Activated T-cell treated with anti-CD3 and anti-CD28 coated beads, Interleukin-2, amount 50 U/mL, for 4 hours (primary cell): Measurements from ENCODE around the gene CACHD1. TPM values are rescaled to one million over a fixed set of nuclear protein-coding genes. Genes with fewer than 3 reads are reported as not detected.
"Not testable (repeated sequence)": the region's sequence is repeated elsewhere in the genome, so short reads cannot be mapped to it uniquely, and the experiment has no call there.

Experiments used
- ATAC-seq, 2 donors: fragments of 200-7000 bp; cut with Tn5 transposase; one replicate each; pipeline ENCODE4 v1.10.0; 2021
- DNase-seq: peaks from one replicate; pipeline ENCODE4 v3.0.0-alpha.2; 2020
- H3K27me3 Mint-ChIP-seq: one replicate; pipeline ENCODE4 v1.8.0; 2021; ENCODE audit warnings: low read depth, mixed read lengths
- H3K36me3 Mint-ChIP-seq: one replicate; pipeline ENCODE4 v1.8.0; 2022; ENCODE audit warnings: mixed read lengths; ENCODE audit not compliant: insufficient read depth
- H3K4me1 Mint-ChIP-seq: one replicate; pipeline ENCODE4 v1.8.0; 2021; ENCODE audit warnings: low read depth, mixed read lengths
- H3K4me3 Mint-ChIP-seq: one replicate; pipeline ENCODE4 v1.8.0; 2021; ENCODE audit warnings: mild to moderate bottlenecking, moderate library complexity, mixed read lengths
- H3K9me3 Mint-ChIP-seq: one replicate; pipeline ENCODE4 v1.8.0; 2021; ENCODE audit warnings: mixed read lengths
- total RNA-seq, 3 donors: library from RNA; stranded (reverse); gene quantifications; one replicate each; pipeline ENCODE4 v1.2.1, GENCODE V29; 2021

The CACHD1 gene
- total RNA-seq, 3 donors from 2014 or later: 0.84 to 2.3 (median 2.0) TPM

GRCh38 chr1:64721135-64721534 is 251.2 kb downstream of the CACHD1 start:
- H3K9me3 Mint-ChIP-seq: peaks cover 10% of the 10 kb centered on the region
- peaks cover 30% of the 10 kb centered on the region for H3K27me3 Mint-ChIP-seq
- DNase-seq (no peak), ATAC-seq (no peak)
- no peak overlapping the region for H3K4me3 Mint-ChIP-seq
- no peaks in the 10 kb centered on the region for H3K4me1 Mint-ChIP-seq
- no peaks in the 10 kb centered on the region for H3K36me3 Mint-ChIP-seq

DNA sequence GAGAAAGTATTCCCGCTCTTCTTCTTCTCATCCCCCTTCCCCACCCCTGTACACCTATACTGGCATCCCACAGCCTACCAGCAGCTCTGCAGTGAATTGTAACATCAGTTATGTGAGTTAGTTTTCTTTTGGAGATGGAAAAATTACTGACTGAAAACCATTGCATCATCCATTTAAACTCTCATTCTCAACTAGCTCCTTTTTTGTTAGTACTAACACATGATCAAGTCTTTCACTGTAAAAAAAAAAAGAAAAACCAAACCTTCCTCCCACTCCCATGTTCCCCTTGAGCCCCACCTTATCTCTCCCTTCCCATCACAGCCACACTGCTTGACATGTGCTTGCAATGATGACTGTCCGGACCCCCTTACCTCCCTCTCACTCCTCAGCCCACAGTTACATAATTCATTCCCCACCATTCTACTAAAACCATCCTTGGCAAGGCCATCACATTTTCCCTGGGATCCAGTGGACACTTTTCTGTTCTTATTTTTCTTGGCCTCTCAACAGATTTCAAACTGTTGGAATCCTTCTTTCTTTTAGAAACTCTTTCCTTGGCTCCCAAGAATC is 251.7 kb downstream of the CACHD1 start:
- no peaks in the 10 kb centered on the region for H3K36me3 Mint-ChIP-seq
- H3K4me3 Mint-ChIP-seq: no peak overlapping the region
- DNase-seq: no peak
- peaks cover 10% of the 10 kb centered on the region for H3K9me3 Mint-ChIP-seq
- ATAC-seq: no peak
- H3K27me3 Mint-ChIP-seq: peaks cover 30% of the 10 kb centered on the region
- no peaks in the 10 kb centered on the region for H3K4me1 Mint-ChIP-seq

- no peaks in the 10 kb centered on the region for H3K4me1 Mint-ChIP-seq
- no peak for DNase-seq
- peaks cover 12% of the 10 kb centered on the region for H3K27me3 Mint-ChIP-seq
- no peak overlapping the region for H3K4me3 Mint-ChIP-seq
- H3K9me3 Mint-ChIP-seq: no peaks in the 10 kb centered on the region
- no peaks in the 10 kb centered on the region for H3K36me3 Mint-ChIP-seq
- no peak for ATAC-seq
Measured at GRCh38 chr1:64727861-64728260, 257.9 kb downstream of the CACHD1 start.

GRCh38 chr1:64733581-64734286 is 263.8 kb downstream of the CACHD1 start:
- peaks cover 5% of the 10 kb centered on the region for H3K27me3 Mint-ChIP-seq
- no peak for ATAC-seq

GRCh38 chr1:64734287-64734652 is 264.3 kb downstream of the CACHD1 start:
- H3K4me1 Mint-ChIP-seq: no peaks in the 10 kb centered on the region
- no peak for ATAC-seq

More at GRCh38 chr1:64733581-64734286, 263.8 kb downstream of the CACHD1 start:
- DNase-seq: no peak
- H3K4me3 Mint-ChIP-seq: no peak overlapping the region
- no peaks in the 10 kb centered on the region for H3K4me1 Mint-ChIP-seq
- no peaks in the 10 kb centered on the region for H3K36me3 Mint-ChIP-seq
- H3K9me3 Mint-ChIP-seq: no peaks in the 10 kb centered on the region

DNA sequence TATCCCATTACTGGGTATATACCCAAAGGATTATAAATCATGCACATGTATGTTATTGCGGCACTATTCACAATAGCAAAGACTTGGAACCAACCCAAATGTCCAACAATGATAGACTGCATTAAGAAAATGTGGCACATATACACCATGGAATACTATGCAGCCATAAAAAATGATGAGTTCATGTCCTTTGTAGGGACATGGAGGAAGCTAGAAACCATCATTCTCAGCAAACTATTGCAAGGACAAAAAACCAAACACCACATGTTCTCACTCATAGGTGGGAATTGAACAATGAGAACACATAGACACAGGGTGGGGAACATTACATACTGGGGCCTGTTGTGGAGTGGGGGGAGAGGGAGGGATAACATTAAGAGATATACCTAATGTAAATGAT is 270.8 kb downstream of the CACHD1 start:
- not testable (repeated sequence) for H3K9me3 Mint-ChIP-seq, H3K4me3 Mint-ChIP-seq, DNase-seq, H3K36me3 Mint-ChIP-seq, H3K27me3 Mint-ChIP-seq, ATAC-seq
- H3K4me1 Mint-ChIP-seq: peaks cover 13% of the 10 kb centered on the region

More at GRCh38 chr1:64734287-64734652, 264.3 kb downstream of the CACHD1 start:
- Mint-ChIP-seq H3K9me3 (no peaks in the 10 kb centered on the region), H3K36me3 (no peaks in the 10 kb centered on the region), H3K27me3 (peaks cover 5% of the 10 kb centered on the region), H3K4me3 (no peak overlapping the region)
- no peak for DNase-seq
